HepG2 (cell line): Measurements from ENCODE around the gene HIPK2. TPM values are rescaled to one million over a fixed set of nuclear protein-coding genes. Genes with fewer than 3 reads are reported as not detected.

Experiments used
- ATF1 ChIP-seq: IDR thresholded peaks from 2 replicates; pipeline ENCODE4 v1.6.1; 2016; ENCODE audit warnings: mild to moderate bottlenecking, control low read depth
- EEA1 ChIP-seq: sonication (generic); formaldehyde crosslinking; IDR thresholded peaks from 2 replicates; pipeline ENCODE4 v1.5.1; 2020; ENCODE audit warnings: mild to moderate bottlenecking, missing genetic modification reagents, borderline replicate concordance
- FOXM1 ChIP-seq: sonication (generic); formaldehyde crosslinking; IDR thresholded peaks from 2 replicates; pipeline ENCODE4 v1.5.0; 2020; ENCODE audit warnings: missing genetic modification reagents
- GTF2F1 ChIP-seq: fragments of 150-350 bp; IDR thresholded peaks from 2 replicates; pipeline ENCODE4 v1.6.1; 2014; ENCODE audit warnings: low read length
- HIVEP1 ChIP-seq: sonication (generic); formaldehyde crosslinking; IDR thresholded peaks from 2 replicates; pipeline ENCODE4 v1.4.0; 2020; ENCODE audit warnings: mild to moderate bottlenecking, missing genetic modification reagents
- JDP2 ChIP-seq: sonication (generic); formaldehyde crosslinking; IDR thresholded peaks from 2 replicates; pipeline ENCODE4 v1.8.1; 2022; ENCODE audit warnings: missing genetic modification reagents, borderline replicate concordance
- MAF1 ChIP-seq: sonication (generic); formaldehyde crosslinking; IDR thresholded peaks from 2 replicates; pipeline ENCODE4 v1.5.0; 2020; ENCODE audit warnings: missing genetic modification reagents, borderline replicate concordance
- MTF1 ChIP-seq: sonication (generic); formaldehyde crosslinking; IDR thresholded peaks from 2 replicates; pipeline ENCODE4 v1.5.0; 2020; ENCODE audit warnings: missing genetic modification reagents
- NFYB ChIP-seq: sonication (generic); formaldehyde crosslinking; IDR thresholded peaks from 2 replicates; pipeline ENCODE4 v1.4.0; 2020; ENCODE audit warnings: missing genetic modification reagents
- POLR2G ChIP-seq: fragments of 200-400 bp; formaldehyde crosslinking; IDR thresholded peaks from 2 replicates; pipeline ENCODE4 v1.6.1; 2018; ENCODE audit warnings: mild to moderate bottlenecking, low read depth, low read length, moderate library complexity
- SMARCE1 ChIP-seq: fragments of 450-650 bp; IDR thresholded peaks from 2 replicates; pipeline ENCODE4 v1.6.1; 2017; ENCODE audit warnings: borderline replicate concordance
- U2AF1 ChIP-seq: fragments of 200-400 bp; formaldehyde crosslinking; optimal IDR thresholded peaks from 2 replicates; pipeline ENCODE3; 2017; ENCODE audit warnings: mild to moderate bottlenecking, low read depth, low read length
- XRCC5 ChIP-seq: fragments of 200-400 bp; formaldehyde crosslinking; optimal IDR thresholded peaks from 2 replicates; pipeline ENCODE3; 2017; ENCODE audit warnings: mild to moderate bottlenecking, low read length
- ZBTB7B ChIP-seq: sonication (generic); formaldehyde crosslinking; IDR thresholded peaks from 2 replicates; pipeline ENCODE4 v1.4.0; 2020; ENCODE audit warnings: missing genetic modification reagents
- ZMAT3 ChIP-seq: sonication (generic); formaldehyde crosslinking; conservative IDR thresholded peaks from 2 replicates; pipeline ENCODE4 v1.7.0; 2021; ENCODE audit warnings: missing genetic modification reagents
- ZNF30 ChIP-seq: sonication (generic); formaldehyde crosslinking; IDR thresholded peaks from 2 replicates; pipeline ENCODE4 v1.5.0; 2020; ENCODE audit warnings: mild to moderate bottlenecking, missing genetic modification reagents
- ZNF337 ChIP-seq: sonication (generic); formaldehyde crosslinking; IDR thresholded peaks from 2 replicates; pipeline ENCODE4 v1.5.1; 2020; ENCODE audit warnings: missing genetic modification reagents, low read depth, mild to moderate bottlenecking, borderline replicate concordance
- ZNF432 ChIP-seq: sonication (generic); formaldehyde crosslinking; IDR thresholded peaks from 2 replicates; pipeline ENCODE4 v1.5.0; 2020; ENCODE audit warnings: missing genetic modification reagents, mild to moderate bottlenecking, borderline replicate concordance
- ZNF546 ChIP-seq: sonication (generic); formaldehyde crosslinking; conservative IDR thresholded peaks from 2 replicates; pipeline ENCODE4 v1.8.1; 2023; ENCODE audit warnings: mild to moderate bottlenecking, missing genetic modification reagents
- ZNF605 ChIP-seq: sonication (generic); formaldehyde crosslinking; IDR thresholded peaks from 2 replicates; pipeline ENCODE4 v1.8.0; 2022; ENCODE audit warnings: mild to moderate bottlenecking, missing genetic modification reagents
- ZNF615 ChIP-seq: sonication (generic); formaldehyde crosslinking; IDR thresholded peaks from 2 replicates; pipeline ENCODE4 v1.5.0; 2020; ENCODE audit warnings: mild to moderate bottlenecking, missing genetic modification reagents, borderline replicate concordance
- ZNF672 ChIP-seq: sonication (generic); formaldehyde crosslinking; IDR thresholded peaks from 2 replicates; pipeline ENCODE4 v1.8.1; 2022; ENCODE audit warnings: missing genetic modification reagents
- ZNF772 ChIP-seq: sonication (generic); formaldehyde crosslinking; IDR thresholded peaks from 2 replicates; pipeline ENCODE4 v1.5.0; 2020; ENCODE audit warnings: mild to moderate bottlenecking, missing genetic modification reagents
- ZNF788 ChIP-seq: sonication (generic); formaldehyde crosslinking; IDR thresholded peaks from 2 replicates; pipeline ENCODE4 v1.5.0; 2020; ENCODE audit warnings: mild to moderate bottlenecking, missing genetic modification reagents, borderline replicate concordance
- polyA plus RNA-seq, 8 experiments: library from polyadenylated mRNA; depleted of rRNA in 3 of 8; stranded (reverse) in 7 of 8; unstranded in 1 of 8; fragments of >200 nt; fragmentation: Illumina TruSeq in 4 of 8; extraction: Trizol in 4 of 8; gene quantifications; 2 replicates each; pipeline versions ENCODE4 v1.2.1 to v1.2.3, GENCODE V29; 2011 to 2016; ENCODE audit warnings: low read depth in 4 of 8, missing spikeins in 1 of 8, mixed read lengths in 1 of 8; ENCODE audit not compliant: insufficient read depth in 1 of 8
- total RNA-seq, 5 experiments: library from RNA; depleted of rRNA; stranded (reverse); fragments of >200 nt; fragmentation: Illumina TruSeq; extraction: Trizol; gene quantifications; 2 replicates each; pipeline ENCODE4 v1.2.3, GENCODE V29; 2016; ENCODE audit warnings: low read depth in 1 of 5
- TF ChIP-seq, protein P1 (sequence below): sonication (generic); formaldehyde crosslinking; IDR thresholded peaks from 2 replicates; pipeline ENCODE4 v1.8.1; 2023; ENCODE audit warnings: mild to moderate bottlenecking, missing genetic modification reagents, borderline replicate concordance
- TF ChIP-seq, protein P2 (sequence below): sonication (generic); formaldehyde crosslinking; IDR thresholded peaks from 2 replicates; pipeline ENCODE4 v1.4.0; 2020; ENCODE audit warnings: missing genetic modification reagents, borderline replicate concordance
- TF ChIP-seq, protein P3 (sequence below): IDR thresholded peaks from 2 replicates; pipeline ENCODE4 v1.6.1; 2012; ENCODE audit warnings: inconsistent platforms
- TF ChIP-seq, protein P4 (sequence below): sonication (generic); formaldehyde crosslinking; IDR thresholded peaks from 2 replicates; pipeline ENCODE4 v1.4.0; 2020; ENCODE audit warnings: missing genetic modification reagents, low read depth, mild to moderate bottlenecking, borderline replicate concordance
- TF ChIP-seq, protein P5 (sequence below): sonication (generic); formaldehyde crosslinking; IDR thresholded peaks from 2 replicates; pipeline ENCODE4 v1.4.0; 2020; ENCODE audit warnings: missing genetic modification reagents

Gene HIPK2
- total and polyA plus RNA-seq, 2 of the 13 experiments (the other 11 are each of a cell fraction or from before 2014, with no cell fraction given) = 14.4 to 20.2 TPM

DNA sequence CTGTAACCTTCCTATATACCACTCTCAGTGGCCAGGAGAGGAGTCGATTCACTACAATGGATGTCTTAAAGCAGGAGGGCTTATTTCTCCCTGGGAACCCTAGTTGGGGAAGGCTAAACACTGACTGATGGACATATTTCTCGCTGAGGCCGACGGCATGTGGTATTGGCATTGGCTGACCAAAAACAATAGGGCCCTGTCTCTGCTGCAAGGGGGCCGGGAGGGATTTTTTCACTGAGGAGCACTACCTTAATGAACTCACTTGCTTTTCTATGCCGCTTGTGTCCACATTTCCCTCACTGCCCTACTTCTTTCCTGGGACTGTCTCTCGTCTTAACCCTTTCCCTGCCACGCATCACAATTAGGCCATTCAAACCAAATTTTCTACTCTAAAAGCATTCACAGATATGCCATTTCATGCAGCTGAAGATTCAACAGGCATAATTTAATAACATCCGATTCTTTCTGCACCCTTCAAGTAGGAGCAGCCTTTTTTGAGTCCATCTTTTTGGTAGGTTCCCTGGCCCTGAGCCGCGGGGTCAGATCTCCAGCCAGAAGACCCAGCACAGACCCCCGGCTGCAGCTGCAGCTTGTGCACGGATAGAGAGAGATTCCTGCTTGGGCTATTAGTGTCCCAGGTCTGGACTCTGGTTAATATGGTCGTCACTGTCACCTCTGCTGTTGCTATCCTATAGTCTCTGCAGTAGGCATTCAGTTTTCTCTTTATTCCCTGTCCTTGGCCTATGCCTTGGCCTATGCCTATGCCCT is 118.7 kb downstream of the HIPK2 start (continued):
- TF ChIP-seq, protein P1, sequence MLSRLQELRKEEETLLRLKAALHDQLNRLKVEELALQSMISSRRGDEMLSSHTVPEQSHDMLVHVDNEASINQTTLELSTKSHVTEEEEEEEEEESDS (CRISPR knock-in tag) = no peak
- TF ChIP-seq, protein P2, sequence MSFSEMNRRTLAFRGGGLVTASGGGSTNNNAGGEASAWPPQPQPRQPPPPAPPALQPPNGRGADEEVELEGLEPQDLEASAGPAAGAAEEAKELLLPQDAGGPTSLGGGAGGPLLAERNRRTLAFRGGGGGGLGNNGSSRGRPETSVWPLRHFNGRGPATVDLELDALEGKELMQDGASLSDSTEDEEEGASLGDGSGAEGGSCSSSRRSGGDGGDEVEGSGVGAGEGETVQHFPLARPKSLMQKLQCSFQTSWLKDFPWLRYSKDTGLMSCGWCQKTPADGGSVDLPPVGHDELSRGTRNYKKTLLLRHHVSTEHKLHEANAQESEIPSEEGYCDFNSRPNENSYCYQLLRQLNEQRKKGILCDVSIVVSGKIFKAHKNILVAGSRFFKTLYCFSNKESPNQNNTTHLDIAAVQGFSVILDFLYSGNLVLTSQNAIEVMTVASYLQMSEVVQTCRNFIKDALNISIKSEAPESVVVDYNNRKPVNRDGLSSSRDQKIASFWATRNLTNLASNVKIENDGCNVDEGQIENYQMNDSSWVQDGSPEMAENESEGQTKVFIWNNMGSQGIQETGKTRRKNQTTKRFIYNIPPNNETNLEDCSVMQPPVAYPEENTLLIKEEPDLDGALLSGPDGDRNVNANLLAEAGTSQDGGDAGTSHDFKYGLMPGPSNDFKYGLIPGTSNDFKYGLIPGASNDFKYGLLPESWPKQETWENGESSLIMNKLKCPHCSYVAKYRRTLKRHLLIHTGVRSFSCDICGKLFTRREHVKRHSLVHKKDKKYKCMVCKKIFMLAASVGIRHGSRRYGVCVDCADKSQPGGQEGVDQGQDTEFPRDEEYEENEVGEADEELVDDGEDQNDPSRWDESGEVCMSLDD (CRISPR knock-in tag) = no peak
- TF ChIP-seq ZNF30 (CRISPR knock-in tag) = no peak
- TF ChIP-seq EEA1 (CRISPR knock-in tag) = no peak
- no peak for TF ChIP-seq GTF2F1
- peak; percentile 63 for TF ChIP-seq XRCC5
- TF ChIP-seq ZNF546 (CRISPR knock-in tag) = no peak
- no peak for TF ChIP-seq ZNF337 (CRISPR knock-in tag)
- TF ChIP-seq, protein P3, sequence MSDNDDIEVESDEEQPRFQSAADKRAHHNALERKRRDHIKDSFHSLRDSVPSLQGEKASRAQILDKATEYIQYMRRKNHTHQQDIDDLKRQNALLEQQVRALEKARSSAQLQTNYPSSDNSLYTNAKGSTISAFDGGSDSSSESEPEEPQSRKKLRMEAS = peak; percentile 31
- no peak for TF ChIP-seq MAF1 (CRISPR knock-in tag)
- TF ChIP-seq FOXM1 (CRISPR knock-in tag) = no peak
- TF ChIP-seq POLR2G = peak; percentile 57
- 0 out of 2 replicates have a peak, but pooled peaks have one; percentile 14 for TF ChIP-seq ATF1 (CRISPR knock-in tag)
- no peak for TF ChIP-seq ZNF605
- TF ChIP-seq SMARCE1 = no peak
- TF ChIP-seq JDP2 = no peak
- peak; percentile 33; the same call in 1 of the 2 replicates for TF ChIP-seq ZBTB7B (CRISPR knock-in tag)
- TF ChIP-seq ZNF432 (CRISPR knock-in tag) = no peak
- no peak for TF ChIP-seq U2AF1
- TF ChIP-seq ZNF672 (CRISPR knock-in tag) = no peak
- TF ChIP-seq ZMAT3 = no peak
- no peak for TF ChIP-seq ZNF615
- no peak for TF ChIP-seq ZNF788 (CRISPR knock-in tag)
- TF ChIP-seq, protein P4, sequence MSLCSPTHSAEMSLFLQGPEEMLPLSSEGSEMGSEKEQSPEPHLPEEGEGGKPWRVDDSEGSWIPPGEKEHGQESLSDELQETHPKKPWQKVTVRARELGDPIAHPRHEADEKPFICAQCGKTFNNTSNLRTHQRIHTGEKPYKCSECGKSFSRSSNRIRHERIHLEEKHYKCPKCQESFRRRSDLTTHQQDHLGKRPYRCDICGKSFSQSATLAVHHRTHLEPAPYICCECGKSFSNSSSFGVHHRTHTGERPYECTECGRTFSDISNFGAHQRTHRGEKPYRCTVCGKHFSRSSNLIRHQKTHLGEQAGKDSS = no peak; the same call in 1 of the 2 replicates
- TF ChIP-seq HIVEP1 = no peak
- no peak for TF ChIP-seq NFYB (CRISPR knock-in tag)
- TF ChIP-seq, protein P5, sequence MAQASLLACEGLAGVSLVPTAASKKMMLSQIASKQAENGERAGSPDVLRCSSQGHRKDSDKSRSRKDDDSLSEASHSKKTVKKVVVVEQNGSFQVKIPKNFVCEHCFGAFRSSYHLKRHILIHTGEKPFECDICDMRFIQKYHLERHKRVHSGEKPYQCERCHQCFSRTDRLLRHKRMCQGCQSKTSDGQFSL (CRISPR knock-in tag) = no peak
- TF ChIP-seq MTF1 (CRISPR knock-in tag) = no peak
- peak; percentile 37; the same call in 1 of the 2 replicates for TF ChIP-seq ZNF772 (CRISPR knock-in tag)
